ENCODE results near the gene RAB6B. TPM values are rescaled to one million over a fixed set of nuclear protein-coding genes. Genes with fewer than 3 reads are reported as not detected.
A peak's percentile ranks its signal among the peaks of the same experiment; 100 is the strongest.

Gene RAB6B
- total and polyA plus RNA-seq, 2 of the 8 experiments (the other 6 are each of a cell fraction or from before 2014, with no cell fraction given) = 7.9 to 15.6 TPM

DNA sequence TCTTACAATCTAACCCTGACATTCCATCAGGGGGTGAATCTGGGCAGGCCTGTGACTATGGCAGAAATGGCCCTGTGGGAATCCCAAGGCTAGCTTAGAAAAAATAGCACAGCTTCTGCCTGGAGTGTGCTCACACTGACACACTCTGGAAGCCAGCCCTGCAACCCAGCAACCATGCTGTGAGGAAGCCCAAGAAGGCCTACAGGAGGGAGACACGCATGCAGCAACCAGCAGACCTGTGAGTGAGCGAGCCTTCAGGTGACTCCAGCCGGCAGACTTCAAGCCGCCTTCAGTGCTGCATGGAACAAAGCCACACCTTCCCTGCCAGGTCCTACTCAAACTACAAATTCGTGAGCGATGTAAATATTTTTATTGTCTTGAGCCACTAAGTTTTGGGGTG is 26.1 kb downstream of the RAB6B start:
- Histone ChIP-seq H3K27me3 (replicated peaks in 1 of 4; ENCODE audit: control insufficient read depth in 3 of 4, extremely low read depth in 1 of 4, insufficient read depth in 3 of 4, low read length in 3 of 4) (no peaks in the 10 kb centered on the region), H2BK120ac (replicated peaks; ENCODE audit: low read depth, low read length) (no peak overlapping the region), H3K14ac (ENCODE audit: insufficient read length) (no peak overlapping the region), H3K4me1 (replicated peaks in 1 of 4; ENCODE audit: control insufficient read depth in 3 of 4, insufficient read depth in 4 of 4, low read length in 3 of 4) (peaks cover 0 to 3% (median 0%) of the 10 kb centered on the region in 4 experiments; a peak in 3 of 7 replicates), H2AFZ (ENCODE audit: low read length) (no peak overlapping the region), H3K27ac (ENCODE audit: low read depth, low read length) (no peak overlapping the region), H2BK5ac (ENCODE audit: low read depth, low read length) (no peak overlapping the region), H3K79me1 (ENCODE audit: low read depth, low read length) (no peaks in the 10 kb centered on the region), H4K5ac (ENCODE audit: insufficient read length, low read depth, low read length) (no peak overlapping the region), H3K23me2 (ENCODE audit: low read depth, low read length) (no peaks in the 10 kb centered on the region), H3K9ac (replicated peaks in 1 of 4; ENCODE audit: extremely low read depth in 1 of 4, low read depth in 3 of 4, low read length in 3 of 4) (no peak overlapping the region), H3K4me2 (ENCODE audit: insufficient read depth in 1 of 2, low read depth in 2 of 2, low read length in 2 of 2) (no peak overlapping the region), H3K79me2 (ENCODE audit: control insufficient read depth in 1 of 2, insufficient read depth in 2 of 2, low read length in 2 of 2) (no peaks in the 10 kb centered on the region), H2BK15ac (ENCODE audit: low read length) (no peak overlapping the region), H3K23ac (ENCODE audit: insufficient read length) (no peak overlapping the region), H3K4ac (replicated peaks; ENCODE audit: insufficient read length, low read depth, low read length) (no peak overlapping the region), H3K36me3 (ENCODE audit: control insufficient read depth in 2 of 4, insufficient read depth in 4 of 4, low read length in 3 of 4) (no peaks in the 10 kb centered on the region), H4K91ac (replicated peaks; ENCODE audit: insufficient read length, low read length) (no peak overlapping the region), H3K9me3 (ENCODE audit: insufficient read depth in 2 of 2, low read depth in 1 of 2, low read length in 1 of 2) (no peaks in the 10 kb centered on the region), H3K18ac (ENCODE audit: extremely low read depth, low read length) (no peak overlapping the region), H4K20me1 (replicated peaks in 1 of 2; ENCODE audit: control insufficient read depth in 1 of 2, insufficient read depth in 2 of 2, low read length in 2 of 2) (no peaks in the 10 kb centered on the region), H4K8ac (ENCODE audit: extremely low read depth, insufficient read depth, low read length) (0 out of 2 replicates have a peak overlapping the region, but pooled peaks have one; percentile 9), H2BK12ac (ENCODE audit: low read depth, low read length) (no peak overlapping the region), H2BK20ac (ENCODE audit: low read length) (no peak overlapping the region), H3K56ac (replicated peaks; ENCODE audit: insufficient read length, low read depth, low read length) (no peak overlapping the region), H2AK5ac (ENCODE audit: low read depth, low read length) (no peak overlapping the region), H3K4me3 (ENCODE audit: extremely low read depth in 1 of 4, insufficient read depth in 2 of 4, low read depth in 3 of 4, low read length in 4 of 4) (no peak overlapping the region)
- ChIA-PET POLR2A (ENCODE audit: partially characterized antibody) (no interaction called here), CTCF (ENCODE audit: partially characterized antibody) (interaction anchor here (1.5 kb wide), 1 partner anchor 36 kb away, joined by 3 read pairs; no protein-coding TSS in a partner anchor)
- DNase-seq (ENCODE audit: low read depth in 1 of 2, low spot score in 2 of 2) (no peak), FAIRE-seq (no peak)
- TF ChIP-seq, protein P1, sequence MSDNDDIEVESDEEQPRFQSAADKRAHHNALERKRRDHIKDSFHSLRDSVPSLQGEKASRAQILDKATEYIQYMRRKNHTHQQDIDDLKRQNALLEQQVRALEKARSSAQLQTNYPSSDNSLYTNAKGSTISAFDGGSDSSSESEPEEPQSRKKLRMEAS (IDR thresholded peaks at IDR 0.05) = no peak
- TF ChIP-seq, protein P2, sequence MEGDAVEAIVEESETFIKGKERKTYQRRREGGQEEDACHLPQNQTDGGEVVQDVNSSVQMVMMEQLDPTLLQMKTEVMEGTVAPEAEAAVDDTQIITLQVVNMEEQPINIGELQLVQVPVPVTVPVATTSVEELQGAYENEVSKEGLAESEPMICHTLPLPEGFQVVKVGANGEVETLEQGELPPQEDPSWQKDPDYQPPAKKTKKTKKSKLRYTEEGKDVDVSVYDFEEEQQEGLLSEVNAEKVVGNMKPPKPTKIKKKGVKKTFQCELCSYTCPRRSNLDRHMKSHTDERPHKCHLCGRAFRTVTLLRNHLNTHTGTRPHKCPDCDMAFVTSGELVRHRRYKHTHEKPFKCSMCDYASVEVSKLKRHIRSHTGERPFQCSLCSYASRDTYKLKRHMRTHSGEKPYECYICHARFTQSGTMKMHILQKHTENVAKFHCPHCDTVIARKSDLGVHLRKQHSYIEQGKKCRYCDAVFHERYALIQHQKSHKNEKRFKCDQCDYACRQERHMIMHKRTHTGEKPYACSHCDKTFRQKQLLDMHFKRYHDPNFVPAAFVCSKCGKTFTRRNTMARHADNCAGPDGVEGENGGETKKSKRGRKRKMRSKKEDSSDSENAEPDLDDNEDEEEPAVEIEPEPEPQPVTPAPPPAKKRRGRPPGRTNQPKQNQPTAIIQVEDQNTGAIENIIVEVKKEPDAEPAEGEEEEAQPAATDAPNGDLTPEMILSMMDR (IDR thresholded peaks at IDR 0.05; ENCODE audit: control extremely low read depth in 1 of 3, insufficient read depth in 1 of 3, low read depth in 1 of 3, low read length in 3 of 3) = no peak
- TF ChIP-seq NANOG (IDR thresholded peaks at IDR 0.05; ENCODE audit: insufficient read depth, low read depth, low read length, poor library complexity, severe bottlenecking) (no peak), PHF8 (conservative IDR thresholded peaks at IDR 0.05; ENCODE audit: low read depth, low read length) (no peak), BACH1 (IDR thresholded peaks at IDR 0.05; ENCODE audit: low read length) (no peak), BRCA1 (IDR thresholded peaks at IDR 0.05; ENCODE audit: low read depth, low read length) (no peak)
- WGBS, 2 experiments (ENCODE audit: extremely low coverage in 1 of 2, insufficient coverage in 1 of 2, insufficient read length in 1 of 2, insufficient replicate concordance in 2 of 2, low coverage in 1 of 2, low lambda C conversion rate in 2 of 2, missing lambda C conversion rate in 1 of 2) = 88% methylated on average over 6 of the region's 6 CpGs; no CpG with 5 or more reads in 1 of the 2 experiments

Measured in H1 (cell line).